ENCODE results near the gene NQO2. TPM values are rescaled to one million over a fixed set of nuclear protein-coding genes. Genes with fewer than 3 reads are reported as not detected.

The NQO2 gene
- total and polyA plus RNA-seq, 2 donors from 2014 or later: 37.0 to 291 TPM

- peaks cover 3 to 6% (median 6%) of the 10 kb centered on the region in 3 donors for H3K4me1 ChIP-seq (ENCODE audit: control insufficient read depth in 2 of 3, insufficient read depth in 2 of 3, low read depth in 1 of 3, low read length in 3 of 3)
- H3K27me3 ChIP-seq (ENCODE audit: control insufficient read depth, insufficient read depth, low read length): no peaks in the 10 kb centered on the region
- no peaks in the 10 kb centered on the region for H3K36me3 ChIP-seq (ENCODE audit: control insufficient read depth in 2 of 3, insufficient read depth in 3 of 3, low read length in 3 of 3)
- H3K9ac ChIP-seq (ENCODE audit: low read length in 3 of 3): peak overlapping the region; percentile 93 to 99 (median 99)
- intact Hi-C loops (cut with DNase I): no loop called here
- peak overlapping the region; percentile 98 to 99 (median 98) for H3K4me3 ChIP-seq (ENCODE audit: low read length in 3 of 3)
- TF ChIP-seq CTCF (IDR thresholded peaks at IDR 0.05; ENCODE audit: borderline replicate concordance, extremely low read depth, insufficient read depth): no peak
- peak; percentile 49 for FAIRE-seq
- H3K27ac ChIP-seq (ENCODE audit: low read depth in 2 of 2, low read length in 2 of 2): peak overlapping the region; percentile 98 to 100
- DNase-seq: peak; percentile 91 to 99 (median 94)
- no peaks in the 10 kb centered on the region for H3K9me3 ChIP-seq (ENCODE audit: control insufficient read depth in 2 of 3, insufficient read depth in 1 of 3, low read length in 3 of 3)
Measured at GRCh38 chr6:2989332-2990247, 10.1 kb upstream of the NQO2 start.

- Histone ChIP-seq H3K9me3 (ENCODE audit: control insufficient read depth in 2 of 3, insufficient read depth in 1 of 3, low read length in 3 of 3) (no peaks in the 10 kb centered on the region), H3K36me3 (ENCODE audit: control insufficient read depth in 2 of 3, insufficient read depth in 3 of 3, low read length in 3 of 3) (no peaks in the 10 kb centered on the region), H3K4me3 (ENCODE audit: low read length in 3 of 3) (peak overlapping the region; percentile 98 to 99 (median 98)), H3K9ac (ENCODE audit: low read length in 3 of 3) (peak overlapping the region; percentile 93 to 99 (median 99)), H3K27ac (ENCODE audit: low read depth in 2 of 2, low read length in 2 of 2) (peak overlapping the region; percentile 98 to 100), H3K27me3 (ENCODE audit: control insufficient read depth, insufficient read depth, low read length) (no peaks in the 10 kb centered on the region), H3K4me1 (ENCODE audit: control insufficient read depth in 2 of 3, insufficient read depth in 2 of 3, low read depth in 1 of 3, low read length in 3 of 3) (peaks cover 3 to 6% (median 6%) of the 10 kb centered on the region in 3 donors)
- TF ChIP-seq CTCF (IDR thresholded peaks at IDR 0.05; ENCODE audit: borderline replicate concordance, extremely low read depth, insufficient read depth): no peak
- DNase-seq (peak in 4 of 5 donors; percentile 66 to 89 (median 78)), FAIRE-seq (no peak)
- intact Hi-C loops (cut with DNase I): no loop called here
Measured at GRCh38 chr6:2990248-2990931, 9.3 kb upstream of the NQO2 start.

GRCh38 chr6:2990932-2991506 lies 8.7 kb upstream of the NQO2 start:
- TF ChIP-seq CTCF (IDR thresholded peaks at IDR 0.05; ENCODE audit: borderline replicate concordance, extremely low read depth, insufficient read depth): no peak
- H3K36me3 ChIP-seq (ENCODE audit: control insufficient read depth in 2 of 3, insufficient read depth in 3 of 3, low read length in 3 of 3): no peaks in the 10 kb centered on the region
- H3K27me3 ChIP-seq (ENCODE audit: control insufficient read depth, insufficient read depth, low read length): no peaks in the 10 kb centered on the region
- FAIRE-seq (no peak), DNase-seq (peak in 1 of 5 donors; percentile 67)
- peaks cover 3 to 6% (median 6%) of the 10 kb centered on the region in 3 donors for H3K4me1 ChIP-seq (ENCODE audit: control insufficient read depth in 2 of 3, insufficient read depth in 2 of 3, low read depth in 1 of 3, low read length in 3 of 3)
- H3K9ac ChIP-seq (ENCODE audit: low read length in 3 of 3): peak overlapping the region; percentile 93 to 99 (median 99)
- peak overlapping the region; percentile 98 to 100 for H3K27ac ChIP-seq (ENCODE audit: low read depth in 2 of 2, low read length in 2 of 2)
- peak overlapping the region; percentile 98 to 99 (median 98) for H3K4me3 ChIP-seq (ENCODE audit: low read length in 3 of 3)
- intact Hi-C loops (cut with DNase I): no loop called here
- no peaks in the 10 kb centered on the region for H3K9me3 ChIP-seq (ENCODE audit: control insufficient read depth in 2 of 3, insufficient read depth in 1 of 3, low read length in 3 of 3)
